ENCODE measurements around the gene PTH1R. TPM values are rescaled to one million over a fixed set of nuclear protein-coding genes. Genes with fewer than 3 reads are reported as not detected.

The PTH1R gene
- total RNA-seq, 1 experiment from 2014 or later = 1.0 TPM

DNA sequence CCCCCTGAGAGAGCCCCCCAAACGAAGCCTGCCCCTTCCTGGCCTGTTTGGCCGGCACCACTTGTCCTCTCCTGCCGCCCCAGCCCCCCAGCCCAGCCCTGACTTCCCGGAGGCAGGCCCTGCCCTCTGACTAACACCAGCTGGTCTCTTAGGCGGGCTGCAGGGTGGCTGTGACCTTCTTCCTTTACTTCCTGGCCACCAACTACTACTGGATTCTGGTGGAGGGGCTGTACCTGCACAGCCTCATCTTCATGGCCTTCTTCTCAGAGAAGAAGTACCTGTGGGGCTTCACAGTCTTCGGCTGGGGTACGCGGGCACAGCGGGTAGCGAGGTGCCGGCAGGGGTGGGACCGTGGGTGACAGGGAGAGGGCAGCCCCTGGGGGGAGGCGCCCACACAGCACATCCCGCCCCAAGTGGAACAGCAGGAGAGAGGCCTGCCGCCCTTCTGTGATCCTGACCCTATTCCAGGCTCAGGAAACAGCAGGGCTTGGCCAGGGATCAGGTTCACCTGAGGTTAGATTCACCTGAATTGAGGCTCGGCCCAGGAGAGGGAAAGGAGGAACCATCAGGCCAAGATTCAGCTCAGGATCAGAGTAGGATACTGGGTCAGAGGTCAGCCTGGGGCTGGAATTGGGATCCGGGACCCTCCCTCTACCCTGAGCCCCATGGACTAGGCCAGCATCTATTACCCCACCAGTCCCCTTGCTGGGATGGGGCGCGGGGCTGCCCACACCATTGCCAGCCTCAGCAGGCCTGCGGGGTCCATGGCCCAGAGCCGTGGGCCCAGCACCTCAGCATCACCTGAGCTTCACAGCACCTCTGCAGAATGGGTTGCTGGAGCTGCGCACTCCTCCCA, 21.9 kb downstream of the PTH1R start:
- no peak overlapping the region for H2BK5ac ChIP-seq (ENCODE audit: insufficient read length, low read length)
- H3K14ac ChIP-seq (ENCODE audit: insufficient read depth, low read length) = no peak overlapping the region
- WGBS (ENCODE audit: extremely low coverage, insufficient read length, low lambda C conversion rate) = no CpG with 5 or more reads among the region's 22 CpGs
- no peaks in the 10 kb centered on the region for H3K79me2 ChIP-seq (ENCODE audit: insufficient read depth, low read length)
- Mint-ChIP-seq H3K4me1 (no peaks in the 10 kb centered on the region), H3K9me3 (no peaks in the 10 kb centered on the region; a peak in 1 of 5 replicates), H3K27me3 (ENCODE audit: low read depth) (peaks cover 21% of the 10 kb centered on the region), H3K4me3 (no peak overlapping the region), H3K36me3 (ENCODE audit: insufficient read depth in 1 of 3, low read depth in 3 of 3) (no peaks in the 10 kb centered on the region), H3K27ac (no peak overlapping the region)
- no peak overlapping the region for H3K4me2 ChIP-seq (ENCODE audit: insufficient read depth, insufficient read length, low read length)
- no peak overlapping the region for H3K18ac ChIP-seq (ENCODE audit: insufficient read length, low read depth, low read length)
- H4K5ac ChIP-seq (ENCODE audit: insufficient read length, low read depth, low read length) = no peak overlapping the region
- TF ChIP-seq, protein P1, sequence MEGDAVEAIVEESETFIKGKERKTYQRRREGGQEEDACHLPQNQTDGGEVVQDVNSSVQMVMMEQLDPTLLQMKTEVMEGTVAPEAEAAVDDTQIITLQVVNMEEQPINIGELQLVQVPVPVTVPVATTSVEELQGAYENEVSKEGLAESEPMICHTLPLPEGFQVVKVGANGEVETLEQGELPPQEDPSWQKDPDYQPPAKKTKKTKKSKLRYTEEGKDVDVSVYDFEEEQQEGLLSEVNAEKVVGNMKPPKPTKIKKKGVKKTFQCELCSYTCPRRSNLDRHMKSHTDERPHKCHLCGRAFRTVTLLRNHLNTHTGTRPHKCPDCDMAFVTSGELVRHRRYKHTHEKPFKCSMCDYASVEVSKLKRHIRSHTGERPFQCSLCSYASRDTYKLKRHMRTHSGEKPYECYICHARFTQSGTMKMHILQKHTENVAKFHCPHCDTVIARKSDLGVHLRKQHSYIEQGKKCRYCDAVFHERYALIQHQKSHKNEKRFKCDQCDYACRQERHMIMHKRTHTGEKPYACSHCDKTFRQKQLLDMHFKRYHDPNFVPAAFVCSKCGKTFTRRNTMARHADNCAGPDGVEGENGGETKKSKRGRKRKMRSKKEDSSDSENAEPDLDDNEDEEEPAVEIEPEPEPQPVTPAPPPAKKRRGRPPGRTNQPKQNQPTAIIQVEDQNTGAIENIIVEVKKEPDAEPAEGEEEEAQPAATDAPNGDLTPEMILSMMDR (conservative IDR thresholded peaks at IDR 0.05) = no peak
- no peak overlapping the region for H3K27ac ChIP-seq (ENCODE audit: insufficient read length, low read depth, low read length)
- H3K9me3 ChIP-seq (ENCODE audit: control insufficient read depth, low read depth, low read length) = no peaks in the 10 kb centered on the region
- H2AFZ ChIP-seq (ENCODE audit: low read length) = no peak overlapping the region
- H3K79me1 ChIP-seq (ENCODE audit: insufficient read depth, low read depth, low read length, poor library complexity, severe bottlenecking) = no peaks in the 10 kb centered on the region
- no peaks in the 10 kb centered on the region for H3K4me1 ChIP-seq (ENCODE audit: insufficient read depth, low read length)
- no peak overlapping the region for H2BK120ac ChIP-seq (ENCODE audit: low read depth, low read length, poor library complexity, severe bottlenecking)
- no peaks in the 10 kb centered on the region; the same call in 1 of the 2 replicates for H3K27me3 ChIP-seq (ENCODE audit: insufficient read depth, low read length)
- no peak overlapping the region for H2BK12ac ChIP-seq (ENCODE audit: insufficient read length, low read depth, low read length)
- H2BK15ac ChIP-seq (ENCODE audit: low read depth, low read length) = no peak overlapping the region
- H3K23ac ChIP-seq (ENCODE audit: insufficient read length, low read depth, low read length) = no peak overlapping the region
- no peak overlapping the region for H3K4ac ChIP-seq (ENCODE audit: low read depth, low read length)
- H4K91ac ChIP-seq (ENCODE audit: insufficient read length, low read depth, low read length) = no peak overlapping the region
- no peak overlapping the region for H3K9ac ChIP-seq (ENCODE audit: extremely low read depth, insufficient read length, low read length)
- no peak for DNase-seq
- H2AK5ac ChIP-seq (ENCODE audit: insufficient read length, low read length) = no peak overlapping the region
- no peak overlapping the region for H3K56ac ChIP-seq (ENCODE audit: insufficient read length, low read depth, low read length)
- H4K8ac ChIP-seq (replicated peaks; ENCODE audit: insufficient read length, low read depth, low read length) = no peak overlapping the region
- no peak overlapping the region for H2BK20ac ChIP-seq (ENCODE audit: low read depth, low read length, poor library complexity, severe bottlenecking)
- no peaks in the 10 kb centered on the region for H3K23me2 ChIP-seq (ENCODE audit: insufficient read length, low read depth, low read length, poor library complexity, severe bottlenecking)
- H4K20me1 ChIP-seq (ENCODE audit: control insufficient read depth, insufficient read depth, insufficient read length) = no peaks in the 10 kb centered on the region
- H3T11ph ChIP-seq (ENCODE audit: low read length) = no peak overlapping the region

All from H9 (cell line).